Body of pancreas (tissue), 4 donors: ENCODE measurements around the gene SMC5. TPM values are rescaled to one million over a fixed set of nuclear protein-coding genes. Genes with fewer than 3 reads are reported as not detected.

Experiments
- ATAC-seq: fragments of 150-250 bp; one replicate; pipeline ENCODE4 v1.9.1; 2016
- DNase-seq, 4 donors: peaks; one replicate each; pipeline ENCODE4 v3.0.0-alpha.2; 2019
- H3K27ac ChIP-seq, 4 donors: fragments of 200-600 bp; sonication (generic); 1 replicate in 3 of 4; 2 replicates in 1 of 4; pipeline versions ENCODE4 v1.5.1 to v1.6.1; 2016 to 2019; ENCODE audit warnings: mild to moderate bottlenecking in 1 of 4, mixed read lengths in 1 of 4, moderate library complexity in 1 of 4
- H3K27me3 ChIP-seq, 2 donors: fragments of 200-600 bp; sonication (generic); one replicate each; pipeline ENCODE4 v1.6.0; 2016; ENCODE audit warnings: mild to moderate bottlenecking in 1 of 2
- H3K36me3 ChIP-seq, 2 donors: fragments of 200-600 bp; sonication (generic); replicated peaks in 1 of 2; 2 replicates each; pipeline ENCODE4 v1.5.1; 2016; ENCODE audit warnings: low read depth in 2 of 2; ENCODE audit not compliant: insufficient read depth in 1 of 2
- H3K4me1 ChIP-seq: fragments of 200-600 bp; sonication (generic); one replicate; pipeline ENCODE4 v1.6.0; 2016
- H3K4me3 ChIP-seq, 2 donors: fragments of 200-600 bp; sonication (generic); 1 replicate in 1 of 2; 2 replicates in 1 of 2; pipeline ENCODE4 v1.5.1; 2016 to 2019
- H3K9me3 ChIP-seq, 3 donors: fragments of 200-600 bp; sonication (generic); 1 replicate in 2 of 3; 2 replicates in 1 of 3; pipeline ENCODE4 v1.5.1; 2016
- CTCF ChIP-seq, 7 experiments: fragments of 450-650 bp in 4 of 7; fragments of 200-600 bp in 3 of 7; sonication (generic) in 3 of 7; IDR thresholded peaks; one replicate each; pipeline ENCODE4 v1.5.1; 2016 to 2019; ENCODE audit warnings: antibody characterized with exemption in 7 of 7
- POLR2A ChIP-seq, 3 donors: fragments of 450-650 bp; IDR thresholded peaks; one replicate each; pipeline ENCODE4 v1.6.1; 2016; ENCODE audit warnings: antibody characterized with exemption in 3 of 3, mild to moderate bottlenecking in 2 of 3
- WGBS, 2 donors: methylation state at CpG; one replicate each; pipeline ENCODE4 v1.1.5; 2017; 5-methylcytosine and 5-hydroxymethylcytosine counted together
- intact Hi-C: fragments of 100-400 bp; cut with DNase I; formaldehyde crosslinking; loops from one replicate; pipeline ENCODE4 v1.15.1; 2023
- total RNA-seq, 2 donors: library from RNA; depleted of rRNA; stranded (reverse); fragments of >200 nt; gene quantifications; one replicate each; pipeline ENCODE4 v1.1.0, GENCODE V29; 2016

SMC5 gene
- total RNA-seq, 2 donors from 2014 or later, result 27.2 to 27.4 TPM

DNA sequence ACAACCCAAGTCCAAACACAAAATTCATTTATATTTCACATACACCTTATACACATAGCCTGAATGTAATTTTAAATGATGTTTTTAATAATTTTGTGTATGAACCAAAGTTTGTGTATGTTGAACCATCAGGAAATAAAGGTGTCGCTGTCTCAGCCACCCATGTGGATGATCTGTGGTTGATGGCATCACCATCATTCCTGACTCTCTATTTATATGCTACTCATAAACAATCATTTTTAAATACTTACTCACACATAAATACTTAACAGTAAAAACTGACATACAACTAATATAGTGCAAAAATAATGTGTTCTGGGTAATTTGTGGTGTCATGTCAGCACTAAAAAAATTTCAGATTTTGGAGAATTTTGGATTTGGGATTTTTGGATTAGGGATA is 38.4 kb downstream of the SMC5 start:
- intact Hi-C loops, result no loop called here
- H3K9me3 ChIP-seq, result no peaks in the 10 kb centered on the region
- H3K4me3 ChIP-seq, result no peak overlapping the region
- ATAC-seq, result no peak
- H3K36me3 ChIP-seq, result peaks cover 0 to 17% of the 10 kb centered on the region in 2 donors
- no peaks in the 10 kb centered on the region for H3K27me3 ChIP-seq
- TF ChIP-seq CTCF (IDR thresholded peaks at IDR 0.05), result no peak
- TF ChIP-seq POLR2A (IDR thresholded peaks at IDR 0.05), result no peak
- H3K4me1 ChIP-seq, result peaks cover 7% of the 10 kb centered on the region
- 93 to 100% methylated on average over 1 of the region's 1 CpG for WGBS, 2 donors
- H3K27ac ChIP-seq, result no peak overlapping the region
- DNase-seq, result no peak

- intact Hi-C loops, result no loop called here
- H3K27me3 ChIP-seq, result no peaks in the 10 kb centered on the region
- 85 to 93% methylated on average over 1 of the region's 1 CpG for WGBS, 2 donors
- DNase-seq, result no peak
- H3K36me3 ChIP-seq, result peaks cover 0 to 16% of the 10 kb centered on the region in 2 donors
- no peak overlapping the region for H3K27ac ChIP-seq
- ATAC-seq, result no peak
- no peak overlapping the region for H3K4me3 ChIP-seq
- H3K9me3 ChIP-seq, result no peaks in the 10 kb centered on the region
- peaks cover 4% of the 10 kb centered on the region for H3K4me1 ChIP-seq
- TF ChIP-seq CTCF (IDR thresholded peaks at IDR 0.05), result no peak
- TF ChIP-seq POLR2A (IDR thresholded peaks at IDR 0.05), result no peak
Measured at GRCh38 chr9:70298245-70298771, 39.5 kb downstream of the SMC5 start.

GRCh38 chr9:70303268-70303667 is 44.5 kb downstream of the SMC5 start:
- Histone ChIP-seq H3K36me3 (peaks cover 0 to 14% of the 10 kb centered on the region in 2 donors), H3K4me1 (peaks cover 21% of the 10 kb centered on the region)
- TF ChIP-seq POLR2A (IDR thresholded peaks at IDR 0.05) (no peak), CTCF (IDR thresholded peaks at IDR 0.05) (no peak)

GRCh38 chr9:70304810-70305209 is 46.0 kb downstream of the SMC5 start:
- ATAC-seq, result peak; percentile 78
- intact Hi-C loops, result no loop called here
- Histone ChIP-seq H3K4me1 (peaks cover 21% of the 10 kb centered on the region), H3K36me3 (peaks cover 0 to 12% of the 10 kb centered on the region in 2 donors), H3K9me3 (no peaks in the 10 kb centered on the region), H3K27me3 (no peaks in the 10 kb centered on the region), H3K27ac (peak overlapping the region in 1 of 4 donors; percentile 45), H3K4me3 (no peak overlapping the region)
- TF ChIP-seq CTCF (IDR thresholded peaks at IDR 0.05), result no peak
- no peak for TF ChIP-seq POLR2A (IDR thresholded peaks at IDR 0.05)
- DNase-seq, result no peak

More at GRCh38 chr9:70303268-70303667, 44.5 kb downstream of the SMC5 start:
- no peaks in the 10 kb centered on the region for H3K9me3 ChIP-seq
- H3K27me3 ChIP-seq, result no peaks in the 10 kb centered on the region
- WGBS, 2 donors, result 86 to 88% methylated on average over 5 of the region's 5 CpGs
- H3K27ac ChIP-seq, result no peak overlapping the region
- ATAC-seq, result no peak
- no peak overlapping the region for H3K4me3 ChIP-seq
- DNase-seq, result no peak
- intact Hi-C loops, result no loop called here

GRCh38 chr9:70315389-70315788 is 56.6 kb downstream of the SMC5 start:
- intact Hi-C loops, result no loop called here
- 86 to 87% methylated on average over 3 of the region's 3 CpGs for WGBS, 2 donors

More at GRCh38 chr9:70315389-70315788, 56.6 kb downstream of the SMC5 start:
- TF ChIP-seq POLR2A (IDR thresholded peaks at IDR 0.05) (no peak), CTCF (IDR thresholded peaks at IDR 0.05) (no peak)
- Histone ChIP-seq H3K27ac (no peak overlapping the region), H3K9me3 (no peaks in the 10 kb centered on the region), H3K36me3 (peaks cover 0 to 9% of the 10 kb centered on the region in 2 donors), H3K27me3 (no peaks in the 10 kb centered on the region), H3K4me3 (no peak overlapping the region), H3K4me1 (no peaks in the 10 kb centered on the region)
- DNase-seq, result no peak
- ATAC-seq, result no peak
